CD4-positive, alpha-beta T cell treated with Interleukin-4 for 1 hour (primary cell): ENCODE measurements around the gene AP5B1.
"Not testable (repeated sequence)": the region's sequence is repeated elsewhere in the genome, so short reads cannot be mapped to it uniquely, and the experiment has no call there.

Experiments used
- DNase-seq, 2 donors: peaks; one replicate each; pipeline ENCODE4 v3.0.0-alpha.2; 2020 to 2022

The AP5B1 gene

DNA sequence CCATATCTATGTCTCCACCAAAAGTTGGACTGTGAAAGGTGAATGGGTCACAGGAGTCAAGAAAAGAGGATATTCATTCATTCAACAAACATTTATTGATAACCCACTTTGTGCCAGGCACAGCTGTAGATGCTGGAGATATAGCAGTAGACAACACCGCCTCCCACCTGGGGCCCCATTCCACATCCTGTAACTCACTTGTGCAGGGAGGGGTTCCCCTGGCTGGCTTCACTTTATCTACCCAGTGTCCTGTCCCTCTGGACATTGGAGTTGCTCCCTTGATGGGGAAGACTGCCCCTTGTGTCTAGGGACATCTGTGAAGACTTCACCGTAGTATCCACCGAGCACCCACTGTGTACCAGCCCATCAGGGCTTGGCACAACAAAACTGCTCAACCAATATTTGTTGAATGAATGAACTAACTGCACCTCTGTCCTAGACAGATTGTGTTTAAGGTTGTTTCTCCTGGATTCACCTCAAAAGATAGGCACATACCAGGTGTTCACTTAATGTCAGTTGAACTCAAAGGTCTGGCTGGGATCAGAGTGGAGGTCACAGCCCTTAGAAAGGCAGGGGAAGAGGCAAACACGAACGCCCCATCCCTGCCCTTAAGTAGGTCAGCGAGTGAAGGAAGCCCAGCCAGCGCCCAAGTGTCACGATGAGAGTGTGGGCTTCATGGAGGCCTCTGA lies 4.7 kb upstream of the AP5B1 start:
- DNase-seq = peak in 1 of 2 donors; percentile 14

DNA sequence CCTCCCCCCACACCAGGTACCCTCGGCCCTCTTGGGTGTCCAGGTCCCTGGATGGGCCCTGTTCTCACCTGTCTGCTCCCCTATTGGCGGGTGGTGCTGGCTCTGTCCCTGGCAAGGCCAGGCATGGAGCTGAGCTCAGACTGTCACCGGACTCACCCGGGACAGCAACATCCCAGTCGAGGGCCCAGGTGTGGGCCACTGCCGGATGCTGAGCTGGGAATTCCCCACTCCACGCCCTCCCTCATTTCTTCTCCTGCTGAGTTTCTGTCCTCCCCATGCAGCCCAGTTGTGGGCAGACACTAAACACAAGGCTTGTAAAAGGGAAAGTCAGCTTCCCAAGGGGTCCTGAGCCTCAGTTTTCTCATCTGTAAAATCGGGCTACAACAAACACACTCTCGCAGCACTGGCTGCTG lies 2.0 kb upstream of the AP5B1 start:
- no peak for DNase-seq

DNA sequence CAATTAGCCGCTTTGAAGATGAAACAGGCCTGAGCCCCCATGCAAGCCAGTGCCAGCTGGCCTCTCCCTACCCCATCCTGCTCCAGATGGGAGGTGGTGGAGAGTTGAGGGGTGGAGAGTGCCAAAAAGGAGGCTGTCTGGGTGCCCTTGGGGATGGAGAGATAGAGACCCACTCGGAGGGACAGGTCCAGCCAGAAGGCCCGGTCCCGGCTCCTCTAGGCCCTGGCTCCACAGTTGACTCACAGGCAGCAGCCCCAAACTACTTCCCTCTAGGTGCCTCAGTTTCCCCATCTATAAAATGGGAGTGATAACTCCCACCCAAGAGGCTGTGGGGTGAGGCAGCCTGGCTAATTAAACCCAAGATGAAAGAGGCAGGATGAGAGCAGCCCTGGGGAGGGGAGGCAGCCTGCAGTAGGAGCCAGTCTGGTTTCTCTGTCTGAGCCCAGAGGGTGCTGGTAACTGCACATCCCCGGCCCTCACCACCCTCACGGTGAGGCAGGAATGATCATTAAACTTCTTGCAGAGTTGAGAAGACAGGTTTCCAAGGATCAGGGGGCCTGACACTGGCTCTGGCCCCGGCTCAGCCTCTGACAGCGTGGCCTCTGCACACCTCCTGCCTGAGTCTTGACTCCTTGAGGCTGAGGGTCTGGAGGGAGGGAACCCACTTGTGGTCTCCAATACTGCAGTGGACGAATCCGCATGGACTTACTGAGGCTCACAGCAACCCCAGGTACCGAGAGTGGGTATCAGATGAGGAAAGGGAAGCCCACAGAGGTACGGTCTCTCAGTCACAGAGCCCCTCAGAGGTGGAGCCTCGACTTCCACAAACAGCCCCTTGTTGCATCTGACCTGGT lies 1.4 kb upstream of the AP5B1 start:
- DNase-seq = no peak

DNA sequence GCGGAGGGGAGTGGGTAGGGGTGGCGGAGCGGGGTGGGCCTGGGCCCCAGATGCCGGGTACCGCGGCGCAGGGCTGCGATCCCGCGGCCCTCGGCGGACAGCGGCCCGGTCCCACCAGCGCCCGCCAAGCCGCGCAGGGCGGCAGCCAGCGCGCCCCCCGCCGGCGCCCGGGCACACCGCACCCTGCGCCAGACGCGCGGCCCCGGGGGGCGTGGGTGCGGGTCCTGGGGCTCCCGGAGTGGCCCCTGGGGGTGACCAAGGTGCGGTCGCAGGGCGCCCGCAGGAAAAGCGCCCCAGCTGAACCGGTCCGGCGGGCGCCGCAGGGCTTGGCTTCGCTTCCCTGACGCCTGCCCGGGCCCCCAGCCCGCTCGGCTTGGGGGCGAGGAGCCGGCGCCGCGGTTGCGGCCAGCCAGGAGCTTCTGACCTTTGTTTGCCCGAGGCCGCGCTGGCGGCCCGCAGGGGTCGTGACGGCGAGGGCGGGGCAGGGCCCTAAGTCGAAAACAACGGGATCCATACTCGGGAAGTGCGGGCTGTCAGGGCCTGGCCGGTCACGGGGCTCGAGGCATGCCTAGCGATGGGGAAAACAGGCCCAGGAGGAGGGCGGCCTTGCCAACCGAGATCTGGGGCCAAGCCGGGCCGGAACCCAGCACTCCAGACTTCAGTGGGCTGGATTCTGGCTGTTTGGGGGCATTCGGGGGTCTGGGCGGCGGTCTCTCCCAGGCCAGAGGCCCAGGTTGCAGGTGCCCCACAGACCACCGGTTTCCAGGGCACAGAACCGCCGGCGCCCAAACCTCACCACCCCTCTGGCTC lies 581 bp upstream of the AP5B1 start:
- no peak for DNase-seq

DNA sequence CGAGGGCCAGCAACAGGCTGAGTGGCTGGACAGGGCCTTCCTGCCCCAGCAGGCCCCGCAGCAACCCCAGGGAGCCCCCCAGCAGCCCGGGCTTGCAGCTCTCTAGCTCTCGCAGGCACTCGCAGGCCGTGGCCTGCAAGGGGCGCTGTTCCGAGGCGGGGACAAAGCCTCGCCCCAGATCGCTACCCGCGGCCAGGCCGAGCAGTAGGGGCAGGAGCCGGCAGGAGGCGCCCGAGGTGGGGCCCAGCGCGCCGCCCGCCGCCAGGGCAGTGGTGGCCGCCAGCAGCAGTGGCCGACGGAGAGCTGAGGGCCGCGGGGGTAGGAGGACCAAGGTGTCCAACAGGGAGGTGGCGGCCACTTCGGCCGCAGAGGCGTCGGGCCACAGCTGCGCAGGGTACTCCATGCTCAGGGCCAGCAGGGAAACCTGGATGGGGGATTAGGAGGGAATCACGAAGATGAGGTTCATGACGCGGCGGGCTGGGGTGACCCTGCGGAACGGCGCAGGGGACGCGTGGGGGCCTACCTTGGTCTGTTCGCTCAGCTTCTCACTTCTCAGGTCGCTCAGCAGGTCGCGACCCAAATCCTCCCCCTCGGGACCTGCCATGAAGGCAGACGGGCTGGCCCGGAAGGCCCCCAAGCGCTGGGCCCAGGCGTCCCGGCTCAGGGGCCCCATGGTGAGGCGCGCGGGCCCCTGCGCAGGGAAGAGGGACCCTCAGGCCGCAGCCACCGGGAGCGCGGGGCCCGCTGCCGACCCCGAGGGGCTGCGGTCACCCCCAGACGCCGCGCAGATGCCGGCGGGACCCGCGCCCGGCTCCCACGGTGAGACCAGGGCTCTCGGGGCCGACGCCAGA lies 632 bp downstream of the AP5B1 start:
- DNase-seq = peak; percentile 79

DNA sequence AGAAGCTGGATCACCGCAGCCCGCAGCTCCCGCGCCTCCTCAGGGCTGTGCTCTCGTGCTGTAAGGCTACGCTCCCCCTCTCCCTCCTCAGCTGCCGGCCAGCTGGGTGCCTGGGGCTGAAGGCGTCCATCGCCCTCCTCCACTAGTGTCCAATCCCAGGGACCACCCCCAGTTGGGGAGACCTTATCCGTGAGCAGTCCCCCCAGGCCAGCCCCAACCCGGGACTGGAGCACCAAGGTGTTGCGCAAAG lies 1.2 kb downstream of the AP5B1 start:
- no peak for DNase-seq

DNA sequence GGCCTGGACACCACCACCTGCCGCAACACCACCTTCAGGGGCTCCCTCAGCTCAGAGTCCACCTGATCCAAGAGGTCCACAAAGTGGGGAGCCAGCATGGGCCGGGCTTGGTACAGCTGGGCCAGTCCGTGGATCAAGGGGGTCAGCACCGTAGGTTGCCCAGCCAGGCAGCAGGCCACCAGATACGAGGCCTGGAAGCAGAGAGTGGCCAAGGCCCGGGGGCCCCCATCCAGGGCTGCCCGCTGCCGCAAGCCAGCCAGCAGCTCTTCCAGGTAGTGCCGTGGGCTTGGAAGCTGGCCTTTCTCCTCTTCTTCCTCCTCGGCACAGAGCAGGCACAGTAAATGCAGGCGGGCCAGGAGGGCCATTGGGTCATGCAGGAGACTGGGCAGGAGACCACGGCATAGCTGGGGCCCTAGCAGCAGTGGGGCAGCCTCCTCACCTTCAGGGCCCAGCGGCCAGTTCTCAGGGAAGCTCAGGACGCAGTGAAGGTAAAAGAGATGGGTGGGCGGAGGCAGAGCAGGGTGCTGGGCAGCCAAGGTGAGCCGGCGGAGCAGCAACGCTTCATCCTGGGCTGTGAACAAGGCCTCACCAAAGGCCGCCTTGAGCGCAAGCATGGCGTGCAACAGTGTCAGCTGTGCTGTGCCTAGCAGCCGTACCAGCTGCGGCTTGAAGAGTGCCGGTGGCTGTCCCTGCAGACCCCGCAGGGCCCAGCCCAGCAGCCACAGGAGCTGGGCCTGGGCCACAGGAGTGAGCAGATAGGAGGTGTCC lies 1.7 kb downstream of the AP5B1 start:
- DNase-seq = no peak

DNA sequence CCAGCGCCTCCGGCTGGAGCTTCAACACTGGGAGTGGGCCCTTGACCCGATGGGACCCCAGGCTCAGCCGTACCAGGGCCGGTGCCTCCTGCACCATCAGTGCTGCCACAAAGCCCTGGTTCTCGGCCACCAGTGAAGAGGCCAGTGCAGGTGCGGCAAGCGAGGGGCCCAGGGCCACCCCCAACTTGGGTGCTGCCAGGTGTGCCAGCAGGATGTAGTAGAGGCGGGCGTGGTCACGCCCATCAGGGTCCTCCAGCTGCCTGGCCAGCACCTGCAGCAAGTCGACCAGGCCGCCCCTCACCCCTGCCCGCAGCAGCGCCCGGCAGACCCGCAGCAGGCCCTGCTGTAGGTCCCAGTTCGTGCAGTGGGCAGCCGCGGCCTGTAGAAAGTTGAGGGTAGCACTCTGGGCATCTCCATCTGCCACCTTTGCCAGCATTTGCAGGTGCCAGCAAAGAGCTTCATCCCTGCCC lies 2.3 kb downstream of the AP5B1 start:
- no peak for DNase-seq

DNA sequence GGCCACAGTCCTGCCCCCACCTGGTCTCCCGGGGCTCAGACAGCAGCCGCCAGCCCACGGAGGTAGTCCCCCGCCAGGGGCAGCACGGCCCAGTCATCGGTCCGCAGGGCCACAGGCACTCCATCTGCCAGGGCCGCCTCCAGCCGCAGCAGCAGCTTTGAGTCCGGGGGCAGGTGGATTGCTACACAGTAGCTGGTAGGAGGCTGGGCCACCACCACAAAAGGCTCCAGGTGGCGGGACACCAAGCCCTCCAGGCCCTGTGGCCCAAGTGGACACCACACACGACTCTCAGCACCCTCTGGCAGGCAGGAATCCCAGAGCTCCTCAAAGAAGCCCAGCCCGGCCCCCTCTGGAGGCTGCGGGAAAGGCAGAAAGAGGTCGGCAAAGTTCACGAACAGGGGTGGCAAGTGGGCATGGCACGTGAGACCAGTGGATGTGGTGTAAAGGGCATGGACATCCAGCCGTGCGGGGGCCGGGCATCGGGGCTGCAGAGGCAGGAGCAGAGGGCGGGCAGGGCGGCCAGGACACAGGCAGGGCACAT lies 2.9 kb downstream of the AP5B1 start:
- DNase-seq = no peak

DNA sequence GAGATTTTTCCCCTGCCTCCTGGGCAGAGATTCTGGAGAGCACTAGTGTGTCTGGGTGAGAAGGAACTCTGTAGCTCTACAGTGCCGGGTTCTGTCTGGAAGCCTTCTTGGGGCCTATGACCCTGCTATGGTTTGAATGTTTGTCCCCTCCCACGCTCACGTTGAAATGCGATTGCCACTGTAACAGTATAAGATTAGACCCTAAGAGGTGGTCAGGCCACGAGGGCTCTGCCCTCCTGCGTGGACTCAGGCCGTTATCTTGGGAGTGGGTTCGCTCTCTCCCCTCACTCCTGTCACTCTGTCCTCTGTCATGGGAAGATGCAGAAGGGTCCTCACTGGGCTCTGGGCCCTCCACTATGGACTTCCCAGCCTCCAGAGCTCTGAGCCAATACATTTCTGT lies 3.5 kb downstream of the AP5B1 start:
- no peak for DNase-seq

DNA sequence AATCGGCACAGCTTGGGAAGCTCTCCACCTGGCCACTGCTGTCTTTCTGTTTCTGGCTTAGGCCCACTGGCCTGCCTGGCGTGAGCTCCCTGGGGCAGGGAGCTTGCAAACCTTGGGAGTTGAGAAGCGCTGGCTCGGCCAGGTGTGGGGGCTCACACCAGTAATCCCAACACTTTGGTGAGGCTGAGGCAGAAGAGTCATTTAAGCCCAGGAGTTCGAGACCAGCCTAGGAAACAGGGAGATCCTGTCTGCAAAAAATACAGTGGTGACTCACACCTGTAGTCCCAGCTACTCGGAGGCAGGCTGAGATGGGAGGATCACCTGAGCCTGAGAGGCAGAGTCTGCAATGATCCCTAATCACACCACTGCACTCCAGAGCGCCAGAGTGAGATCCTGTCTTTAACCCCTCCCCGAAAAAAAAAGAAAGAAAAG lies 4.0 kb downstream of the AP5B1 start:
- no peak for DNase-seq

DNA sequence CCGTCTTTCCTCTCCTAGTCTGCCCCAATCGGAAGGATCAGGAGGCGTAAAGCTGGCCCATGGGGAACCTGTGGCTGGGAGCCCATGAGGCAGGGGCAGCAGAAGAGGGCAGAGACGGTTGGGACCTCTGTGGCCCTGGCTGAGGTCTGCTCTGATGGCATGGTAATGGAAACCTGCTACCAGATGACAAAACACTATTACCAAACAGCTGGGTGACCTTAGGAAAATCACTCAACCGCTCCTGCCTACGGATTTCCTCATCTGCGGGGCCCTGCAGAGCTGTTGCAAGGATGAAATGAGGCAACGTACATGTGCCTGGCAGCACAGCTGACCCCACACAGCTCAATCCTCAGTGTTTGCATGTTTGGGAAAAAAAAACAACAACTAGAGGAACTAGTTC lies 4.6 kb downstream of the AP5B1 start:
- DNase-seq = peak in 1 of 2 donors; percentile 65

DNA sequence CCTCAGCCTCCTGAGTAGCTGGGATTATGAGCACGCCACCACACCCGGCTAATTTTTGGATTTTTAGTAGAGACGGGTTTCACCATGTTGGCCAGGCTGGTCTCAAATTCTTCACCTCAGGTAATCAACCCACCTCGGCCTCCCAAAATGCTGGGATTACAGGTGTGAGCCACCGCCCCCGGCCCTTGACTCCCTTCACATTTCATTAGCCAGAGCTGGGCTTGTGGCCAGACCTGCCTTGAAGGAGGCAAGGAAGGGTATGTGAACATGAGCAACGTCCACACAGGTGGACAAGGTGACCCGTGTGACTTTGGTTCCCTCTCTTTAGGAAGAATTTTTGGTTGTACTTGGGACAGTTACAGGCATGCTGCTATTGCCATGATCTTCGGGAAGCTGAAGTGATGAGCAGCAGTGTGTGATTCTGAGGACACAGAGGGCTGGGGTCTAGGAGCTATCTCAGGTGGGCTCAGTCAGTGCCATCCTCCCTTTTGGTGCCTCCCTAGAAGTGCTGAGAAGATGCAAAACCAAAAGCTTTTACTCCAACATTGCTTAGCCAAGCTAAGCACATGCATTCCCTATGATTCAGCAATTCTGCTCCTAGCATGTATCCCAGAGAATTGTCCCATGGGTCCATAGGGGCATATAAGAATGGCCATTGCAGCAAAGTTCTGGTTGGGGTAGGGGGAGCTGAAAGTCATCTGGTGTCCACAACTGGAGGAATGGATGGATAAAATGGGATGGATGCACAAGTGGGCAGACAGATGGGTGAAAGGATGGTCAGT lies 6.1 kb downstream of the AP5B1 start:
- DNase-seq = no peak

DNA sequence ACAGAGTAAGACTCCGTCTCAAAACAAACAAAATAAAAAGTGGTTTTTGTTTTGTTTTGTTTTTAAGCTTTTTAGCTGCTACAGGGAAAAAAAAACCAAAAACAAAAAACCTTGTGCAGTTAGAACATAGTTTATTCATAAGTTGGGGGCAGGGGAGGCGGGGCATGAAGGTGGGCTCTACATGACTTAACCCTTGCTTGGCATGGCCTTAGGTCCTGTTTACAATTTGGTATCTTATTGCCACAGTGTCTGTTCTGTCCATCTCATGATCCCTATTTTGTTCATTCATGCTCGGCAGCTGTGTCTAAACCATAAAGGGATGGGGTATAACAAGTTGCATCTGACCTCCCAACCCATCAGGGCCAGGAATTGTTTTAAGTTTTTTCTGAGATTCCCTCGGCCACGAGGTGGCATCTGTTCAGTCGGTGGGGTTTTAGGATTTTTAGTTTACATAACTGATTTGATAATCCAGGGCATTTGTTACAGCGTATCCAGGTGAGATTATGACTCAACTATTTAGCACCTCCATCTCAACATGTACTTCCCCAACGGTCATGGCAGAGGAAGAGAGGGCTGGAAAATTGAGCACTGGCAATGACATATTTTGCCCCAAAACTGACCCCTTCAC lies 6.9 kb downstream of the AP5B1 start:
- DNase-seq = no peak

DNA sequence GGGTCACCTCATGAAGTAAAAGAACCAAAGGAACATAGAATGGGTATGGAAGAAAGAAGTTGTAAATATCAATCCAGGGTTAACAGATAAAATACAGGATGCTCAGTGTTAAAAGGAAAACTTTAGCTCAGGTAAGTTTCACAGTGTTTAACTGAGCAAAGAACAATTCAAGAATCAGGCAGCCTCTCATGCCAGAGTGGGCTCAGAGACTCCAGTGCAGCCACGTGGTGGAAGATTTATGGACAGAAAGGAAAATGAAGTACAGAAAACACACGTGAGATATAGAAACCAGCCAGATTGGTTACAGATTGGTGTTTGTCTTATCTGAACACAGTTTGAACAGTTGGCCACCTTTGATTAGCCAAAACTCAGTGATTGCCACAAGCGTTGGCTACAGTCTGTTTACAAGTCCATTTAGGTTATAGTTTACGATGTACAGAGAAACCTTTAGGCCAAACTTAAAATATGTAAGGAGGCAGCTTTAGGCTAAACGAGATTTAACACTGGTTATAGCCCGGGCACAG lies 9.1 kb downstream of the AP5B1 start:
- DNase-seq = no peak

DNA sequence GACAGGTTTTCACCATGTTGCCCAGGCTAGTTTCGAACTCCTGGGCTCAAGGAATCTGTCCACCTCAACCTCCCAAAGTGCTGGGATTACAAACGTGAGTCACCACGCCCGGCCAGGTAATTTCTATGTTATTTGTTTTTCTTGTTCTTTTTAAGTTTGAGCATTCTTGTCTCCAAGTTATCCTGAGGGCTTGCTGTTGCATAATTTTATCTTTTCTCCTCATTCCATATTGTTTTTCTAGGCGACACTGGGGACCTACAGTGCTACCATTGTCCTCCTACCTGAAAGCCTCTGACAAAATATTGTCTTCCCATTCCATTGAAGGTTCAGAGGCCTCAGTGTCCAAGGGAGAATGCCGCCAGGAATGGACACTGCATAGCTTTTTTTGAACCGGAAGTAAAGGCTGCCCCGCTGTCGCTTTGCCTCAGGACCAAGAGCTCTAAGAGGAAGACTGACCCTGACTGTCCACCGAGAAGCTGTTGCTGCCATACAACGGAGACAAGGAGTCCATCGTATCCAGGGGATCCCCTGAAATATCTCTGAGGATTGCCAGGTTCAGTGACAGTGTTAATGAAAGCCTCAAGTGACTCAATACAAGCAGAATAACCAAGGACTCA lies 9.7 kb downstream of the AP5B1 start:
- DNase-seq = no peak

DNA sequence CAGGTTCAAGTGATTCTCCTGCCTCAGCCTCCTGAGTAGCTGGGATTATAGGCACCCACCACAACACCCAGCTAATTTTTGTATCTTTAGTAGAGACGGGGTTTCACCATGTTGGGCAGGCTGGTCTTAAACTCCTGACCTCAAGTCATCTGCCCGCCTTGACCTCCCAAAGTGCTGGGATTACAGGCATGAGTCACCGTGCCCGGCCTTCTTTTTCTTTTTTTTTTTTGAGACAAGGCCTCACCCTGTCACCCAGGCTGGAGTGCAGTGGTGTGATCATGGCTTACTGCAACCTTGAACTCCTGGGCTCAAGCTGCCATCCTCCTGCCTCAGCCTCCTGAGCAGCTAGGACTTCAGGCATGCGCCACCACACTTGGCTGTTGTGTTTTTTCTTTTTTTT lies 13.0 kb downstream of the AP5B1 start:
- DNase-seq = not testable (repeated sequence)

DNA sequence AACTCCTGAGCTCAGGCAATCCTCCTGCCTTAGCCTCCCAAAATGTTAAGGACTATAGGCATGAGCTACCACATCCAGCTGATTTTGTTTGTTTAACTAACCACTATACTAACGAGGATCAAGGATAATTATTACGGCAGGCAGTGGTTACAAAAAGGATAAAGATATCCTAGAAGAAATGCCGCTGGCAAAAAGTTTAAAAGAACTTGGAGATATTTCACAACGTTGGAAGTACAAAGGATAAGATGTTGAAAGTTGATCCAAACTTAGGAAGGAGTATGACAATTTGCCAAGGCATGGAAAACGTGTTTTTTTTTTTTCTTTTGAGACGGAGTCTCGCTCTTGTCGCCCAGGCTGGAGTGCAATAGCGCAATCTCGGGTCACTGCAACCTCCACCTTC lies 13.4 kb downstream of the AP5B1 start:
- no peak for DNase-seq

DNA sequence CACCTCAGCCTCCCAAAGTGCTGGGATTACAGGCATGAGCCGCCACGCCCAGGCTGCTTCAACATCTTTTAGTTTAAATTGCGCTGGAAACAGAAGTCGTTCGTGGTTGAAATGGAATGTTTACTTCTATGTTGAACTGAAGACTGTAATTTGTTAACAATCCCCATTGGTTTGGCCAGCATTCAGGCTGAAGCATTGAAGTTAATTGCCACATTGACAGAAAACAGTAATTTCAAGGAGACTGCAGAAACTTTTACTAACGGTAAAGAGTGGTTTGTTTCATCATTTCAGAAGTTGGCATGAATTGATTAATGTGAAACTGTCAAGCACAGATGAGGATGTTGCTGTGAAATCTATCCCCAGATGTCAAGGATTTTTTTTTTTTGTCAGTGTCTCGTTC lies 14.2 kb downstream of the AP5B1 start:
- no peak for DNase-seq

DNA sequence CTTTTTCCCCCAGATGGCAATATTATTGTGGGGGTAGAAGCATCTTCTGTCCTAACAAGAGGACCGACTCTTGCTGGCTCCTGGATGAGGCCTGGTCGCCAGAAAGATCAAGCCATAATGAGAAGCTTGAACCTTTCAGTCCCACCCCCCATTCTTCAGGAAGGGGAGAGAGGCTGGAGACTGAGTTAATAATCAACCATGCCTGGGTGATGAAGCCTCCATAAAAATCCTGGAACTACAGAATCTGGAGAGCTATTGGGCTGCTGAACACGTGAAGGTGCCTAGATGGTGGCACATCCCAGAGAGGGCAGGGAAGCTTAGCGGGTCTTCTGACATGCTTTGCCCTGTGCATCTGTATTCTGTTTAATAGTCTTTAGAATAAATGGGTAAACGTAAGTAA lies 16.3 kb downstream of the AP5B1 start:
- DNase-seq = no peak
